Measurements from ENCODE around the gene TOPAZ1.

TOPAZ1 gene

GRCh38 chr3:44241706-44242105 is at the start of gene TOPAZ1:
TSS of gene TOPAZ1 (plus strand) at chr3:44241886. CDS start at chr3:44242054, 168 bp downstream.
- no peak for DNase-seq (ENCODE audit: low read depth in 2 of 2)

- DNase-seq (ENCODE audit: low read depth in 2 of 2) = peak; percentile 28 to 42
Observed at GRCh38 chr3:44198284-44199269, 43.1 kb upstream of the TOPAZ1 start.

GRCh38 chr3:44206261-44206660 is 35.4 kb upstream of the TOPAZ1 start:
- DNase-seq (ENCODE audit: low read depth in 2 of 2) = no peak

- DNase-seq (ENCODE audit: low read depth in 2 of 2) = no peak
Observed at GRCh38 chr3:44206862-44207652, 34.6 kb upstream of the TOPAZ1 start.

GRCh38 chr3:44208086-44208485 is 33.6 kb upstream of the TOPAZ1 start:
- DNase-seq (ENCODE audit: low read depth in 2 of 2) = no peak

- no peak for DNase-seq (ENCODE audit: low read depth in 2 of 2)
Observed at GRCh38 chr3:44208568-44208967, 33.1 kb upstream of the TOPAZ1 start.

GRCh38 chr3:44210967-44211366 is 30.7 kb upstream of the TOPAZ1 start:
- no peak for DNase-seq (ENCODE audit: low read depth in 2 of 2)

GRCh38 chr3:44222337-44222736 is 19.3 kb upstream of the TOPAZ1 start:
- no peak for DNase-seq (ENCODE audit: low read depth in 2 of 2)

- DNase-seq (ENCODE audit: low read depth in 2 of 2) = no peak
Observed at GRCh38 chr3:44223299-44223698, 18.4 kb upstream of the TOPAZ1 start.

- no peak for DNase-seq (ENCODE audit: low read depth in 2 of 2)
Observed at GRCh38 chr3:44224131-44224530, 17.6 kb upstream of the TOPAZ1 start.

GRCh38 chr3:44226573-44226972 is 15.1 kb upstream of the TOPAZ1 start:
- no peak for DNase-seq (ENCODE audit: low read depth in 2 of 2)

GRCh38 chr3:44227632-44228031 is 14.1 kb upstream of the TOPAZ1 start:
- DNase-seq (ENCODE audit: low read depth in 2 of 2) = no peak

- no peak for DNase-seq (ENCODE audit: low read depth in 2 of 2)
Observed at GRCh38 chr3:44228900-44229299, 12.8 kb upstream of the TOPAZ1 start.

- DNase-seq (ENCODE audit: low read depth in 2 of 2) = no peak
Observed at GRCh38 chr3:44232407-44232806, 9.3 kb upstream of the TOPAZ1 start.

GRCh38 chr3:44234648-44235268 is 6.9 kb upstream of the TOPAZ1 start:
- no peak for DNase-seq (ENCODE audit: low read depth in 2 of 2)

- DNase-seq (ENCODE audit: low read depth in 2 of 2) = peak; percentile 13 to 21
Observed at GRCh38 chr3:44235604-44236484, 5.8 kb upstream of the TOPAZ1 start.

- no peak for DNase-seq (ENCODE audit: low read depth in 2 of 2)
Observed at GRCh38 chr3:44236485-44236908, 5.2 kb upstream of the TOPAZ1 start.

GRCh38 chr3:44237161-44237560 is 4.5 kb upstream of the TOPAZ1 start:
- DNase-seq (ENCODE audit: low read depth in 2 of 2) = no peak

- no peak for DNase-seq (ENCODE audit: low read depth in 2 of 2)
Observed at GRCh38 chr3:44237665-44238064, 4.0 kb upstream of the TOPAZ1 start.

GRCh38 chr3:44238889-44239288 is 2.8 kb upstream of the TOPAZ1 start:
- no peak for DNase-seq (ENCODE audit: low read depth in 2 of 2)

GRCh38 chr3:44240061-44240460 is 1.6 kb upstream of the TOPAZ1 start:
- DNase-seq (ENCODE audit: low read depth in 2 of 2) = no peak
